GM18526 (cell line): ENCODE data around the gene RIMKLB.

Experiments used
- POLR2A ChIP-seq: IDR thresholded peaks from 3 replicates; pipeline ENCODE4 v1.6.1; 2011; ENCODE audit not compliant: insufficient read length; ENCODE audit errors: extremely low read depth

RIMKLB gene

GRCh38 chr12:8709124-8709830 is 11.5 kb downstream of the RIMKLB start:
- TF ChIP-seq POLR2A = no peak

GRCh38 chr12:8712572-8712971 is 14.8 kb downstream of the RIMKLB start:
- TF ChIP-seq POLR2A = no peak

GRCh38 chr12:8722286-8722800 is 24.6 kb downstream of the RIMKLB start:
- TF ChIP-seq POLR2A = no peak

- no peak for TF ChIP-seq POLR2A
Observed at GRCh38 chr12:8734873-8735381, 37.1 kb downstream of the RIMKLB start.

GRCh38 chr12:8742501-8742900 is 44.7 kb downstream of the RIMKLB start:
- no peak for TF ChIP-seq POLR2A

GRCh38 chr12:8746046-8746445 is 48.3 kb downstream of the RIMKLB start:
- TF ChIP-seq POLR2A = no peak

GRCh38 chr12:8770499-8770898 is 72.7 kb downstream of the RIMKLB start:
- TF ChIP-seq POLR2A = no peak

- no peak for TF ChIP-seq POLR2A
Observed at GRCh38 chr12:8771072-8771471, 73.3 kb downstream of the RIMKLB start.

GRCh38 chr12:8773461-8773860 is 75.7 kb downstream of the RIMKLB start:
- no peak for TF ChIP-seq POLR2A

- TF ChIP-seq POLR2A = no peak
Observed at GRCh38 chr12:8779281-8779680, 81.5 kb downstream of the RIMKLB start.

GRCh38 chr12:8779862-8780261 is 82.1 kb downstream of the RIMKLB start:
- TF ChIP-seq POLR2A = no peak

- TF ChIP-seq POLR2A = no peak
Observed at GRCh38 chr12:8780389-8780788, 82.6 kb downstream of the RIMKLB start.

GRCh38 chr12:8781381-8782127 is 83.8 kb downstream of the RIMKLB start:
- no peak for TF ChIP-seq POLR2A

- TF ChIP-seq POLR2A = no peak
Observed at GRCh38 chr12:8784290-8784888, 86.6 kb downstream of the RIMKLB start.

- TF ChIP-seq POLR2A = no peak
Observed at GRCh38 chr12:8785499-8785898, 87.7 kb downstream of the RIMKLB start.
